Spleen (tissue), 11 donors: ENCODE data around the gene TPPP. TPM values are rescaled to one million over a fixed set of nuclear protein-coding genes. Genes with fewer than 3 reads are reported as not detected.

Experiments used
- DNase-seq: peaks from one replicate; pipeline ENCODE4 v3.0.0-alpha.2; 2020
- H3K27ac ChIP-seq, 8 donors: fragments of 200-600 bp; sonication (generic) in 7 of 8; 1 replicate in 4 of 8; 2 replicates in 4 of 8; pipeline versions ENCODE4 v1.5.0 to v1.8.0; 2016 to 2021; ENCODE audit warnings: inconsistent platforms in 4 of 8, mild to moderate bottlenecking in 4 of 8, moderate library complexity in 1 of 8
- H3K27me3 ChIP-seq, 7 donors: fragments of 200-600 bp; sonication (generic) in 6 of 7; replicated peaks in 1 of 7; 1 replicate in 4 of 7; 2 replicates in 3 of 7; pipeline versions ENCODE4 v1.5.0 to v1.8.0; 2016 to 2021; ENCODE audit warnings: inconsistent platforms in 3 of 7, mild to moderate bottlenecking in 1 of 7
- H3K36me3 ChIP-seq, 6 donors: fragments of 200-600 bp; sonication (generic) in 5 of 6; 1 replicate in 4 of 6; 2 replicates in 2 of 6; pipeline versions ENCODE4 v1.5.0 to v1.8.0; 2016 to 2021; ENCODE audit warnings: inconsistent platforms in 2 of 6
- H3K4me1 ChIP-seq, 6 donors: fragments of 200-600 bp; sonication (generic) in 5 of 6; 1 replicate in 3 of 6; 2 replicates in 3 of 6; pipeline versions ENCODE4 v1.5.0 to v1.8.0; 2016 to 2021; ENCODE audit warnings: inconsistent platforms in 3 of 6
- H3K4me3 ChIP-seq, 8 donors: fragments of 200-600 bp; sonication (generic) in 7 of 8; 1 replicate in 4 of 8; 2 replicates in 4 of 8; pipeline versions ENCODE4 v1.5.0 to v1.8.0; 2016 to 2021; ENCODE audit warnings: inconsistent platforms in 4 of 8, mild to moderate bottlenecking in 4 of 8, moderate library complexity in 2 of 8
- H3K9me3 ChIP-seq, 8 donors: fragments of 200-600 bp; sonication (generic) in 7 of 8; 1 replicate in 4 of 8; 2 replicates in 4 of 8; pipeline versions ENCODE4 v1.5.0 to v1.8.0; 2016 to 2021; ENCODE audit warnings: inconsistent platforms in 4 of 8
- POLR2A ChIP-seq, 3 donors: fragments of 450-650 bp; IDR thresholded peaks; one replicate each; pipeline ENCODE4 v1.5.1; 2017; ENCODE audit warnings: antibody characterized with exemption in 3 of 3, mild to moderate bottlenecking in 1 of 3
- POLR2AphosphoS5 ChIP-seq, 3 donors: sonication (generic); formaldehyde crosslinking; IDR thresholded peaks; one replicate each; pipeline ENCODE4 v1.5.1; 2017; ENCODE audit warnings: antibody characterized with exemption in 3 of 3
- WGBS, 5 donors: extraction: QIAGEN DNeasy Blood & Tissue Kit in 3 of 5; methylation state at CpG; one replicate each; pipeline versions ENCODE4 v1.1.5 to v1.1.7; 2013 to 2018; 5-methylcytosine and 5-hydroxymethylcytosine counted together
- intact Hi-C: fragments of 100-400 bp; cut with DNase I; formaldehyde crosslinking; loops from one replicate; pipeline ENCODE4 v1.15.0; 2023; ENCODE audit warnings: low total_unique reads
- polyA plus RNA-seq, 3 donors: library from polyadenylated mRNA; stranded (reverse); fragments of 200-250 nt; gene quantifications; one replicate each; pipeline ENCODE4 v1.2.1, GENCODE V29; 2013
- total RNA-seq, 7 donors: library from RNA; depleted of rRNA in 3 of 7; stranded (reverse); fragments of >200 nt in 3 of 7; fragmentation: NEBNext Ultra II Directional in 4 of 7; extraction: Animal tissue kit (Norgen Biotek cat#: 25700) in 4 of 7; gene quantifications; one replicate each; pipeline versions ENCODE4 v1.1.0 to v1.2.1, GENCODE V29; 2016 to 2021
- TF ChIP-seq, protein P1 (sequence below), 11 experiments: fragments of 200-600 bp in 7 of 11; fragments of 450-650 bp in 4 of 11; sonication (generic) in 4 of 11; IDR thresholded peaks in 8 of 11; conservative IDR thresholded peaks in 3 of 11; 1 replicate in 7 of 11; 2 replicates in 4 of 11; pipeline versions ENCODE4 v1.4.0 to v1.8.0; 2016 to 2021; ENCODE audit warnings: antibody characterized with exemption in 11 of 11, inconsistent platforms in 4 of 11, mild to moderate bottlenecking in 1 of 11
- donor health status: healthy with polysubstance abuse.
- donor health status: DM: no; HTN: no; CAD: no; lungs with moderate emphysema.
- donor health status: DM: no; HTN: no; CAD: no.
- donor health status: Bipolar disorder and iron deficiency.
- donor health status: healthy.
- donor health status: DM: no; HTN: no; CAD: no.
- donor health status: DM: yes; HTN: yes; CAD: no.

The TPPP gene
- total and polyA plus RNA-seq, 10 donors, result 0.30 to 12.2 (median 3.9) TPM

DNA sequence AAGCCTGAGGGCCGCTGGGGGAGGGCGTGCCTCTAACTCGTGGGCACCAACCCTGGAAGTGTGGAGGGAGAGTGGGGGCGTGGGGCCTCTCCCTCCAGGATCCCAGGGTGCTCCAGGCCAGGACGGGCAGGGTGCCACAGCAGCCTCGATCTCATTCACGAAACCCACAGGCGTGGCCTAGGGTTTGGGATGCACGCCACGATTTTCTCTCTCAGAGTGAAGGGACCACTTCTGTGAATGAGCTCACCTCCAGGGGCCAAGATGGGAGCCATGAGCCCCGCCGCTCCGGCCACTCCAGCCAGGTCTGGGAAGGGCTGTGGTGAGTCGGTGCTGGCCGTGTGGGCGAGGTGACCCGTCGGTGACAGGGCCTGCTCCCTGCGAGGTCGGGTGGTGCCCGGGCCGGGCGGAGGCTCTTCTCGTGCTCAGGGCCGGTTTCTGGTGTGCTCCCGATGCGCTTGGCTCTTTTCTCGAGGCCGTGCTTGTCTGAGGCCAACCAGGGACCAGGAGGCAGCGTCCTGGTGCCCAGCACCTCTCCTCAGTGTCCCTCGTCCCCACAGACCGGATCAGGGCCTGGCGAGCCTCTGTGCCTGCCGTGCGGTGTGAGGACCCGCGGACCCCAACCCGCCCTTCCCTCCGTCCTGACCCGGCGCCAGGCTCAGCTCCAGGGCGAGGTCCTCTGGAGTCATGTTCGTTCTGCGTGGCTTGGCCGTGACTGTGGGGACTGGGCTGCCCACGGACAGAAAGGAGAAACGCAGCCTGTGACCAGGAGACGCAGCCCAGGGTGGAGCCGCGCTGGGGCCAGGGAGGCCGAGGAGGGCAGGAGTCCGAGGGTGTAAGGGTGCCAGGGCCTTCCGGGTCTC, 31.0 kb downstream of the TPPP start:
- Histone ChIP-seq H3K9me3 (peaks cover 0 to 8% (median 0%) of the 10 kb centered on the region in 8 donors), H3K36me3 (peaks cover 0 to 95% (median 38%) of the 10 kb centered on the region in 6 donors), H3K4me3 (no peak overlapping the region), H3K27ac (no peak overlapping the region), H3K4me1 (no peaks in the 10 kb centered on the region), H3K27me3 (no peaks in the 10 kb centered on the region)
- 95 to 98% (median 96%) methylated on average over 52 to 53 of the region's 53 CpGs for WGBS, 5 donors
- TF ChIP-seq POLR2A (IDR thresholded peaks at IDR 0.05), result no peak
- TF ChIP-seq POLR2AphosphoS5 (IDR thresholded peaks at IDR 0.05), result no peak
- TF ChIP-seq, protein P1, sequence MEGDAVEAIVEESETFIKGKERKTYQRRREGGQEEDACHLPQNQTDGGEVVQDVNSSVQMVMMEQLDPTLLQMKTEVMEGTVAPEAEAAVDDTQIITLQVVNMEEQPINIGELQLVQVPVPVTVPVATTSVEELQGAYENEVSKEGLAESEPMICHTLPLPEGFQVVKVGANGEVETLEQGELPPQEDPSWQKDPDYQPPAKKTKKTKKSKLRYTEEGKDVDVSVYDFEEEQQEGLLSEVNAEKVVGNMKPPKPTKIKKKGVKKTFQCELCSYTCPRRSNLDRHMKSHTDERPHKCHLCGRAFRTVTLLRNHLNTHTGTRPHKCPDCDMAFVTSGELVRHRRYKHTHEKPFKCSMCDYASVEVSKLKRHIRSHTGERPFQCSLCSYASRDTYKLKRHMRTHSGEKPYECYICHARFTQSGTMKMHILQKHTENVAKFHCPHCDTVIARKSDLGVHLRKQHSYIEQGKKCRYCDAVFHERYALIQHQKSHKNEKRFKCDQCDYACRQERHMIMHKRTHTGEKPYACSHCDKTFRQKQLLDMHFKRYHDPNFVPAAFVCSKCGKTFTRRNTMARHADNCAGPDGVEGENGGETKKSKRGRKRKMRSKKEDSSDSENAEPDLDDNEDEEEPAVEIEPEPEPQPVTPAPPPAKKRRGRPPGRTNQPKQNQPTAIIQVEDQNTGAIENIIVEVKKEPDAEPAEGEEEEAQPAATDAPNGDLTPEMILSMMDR (IDR thresholded peaks at IDR 0.05 in 8 of 11, conservative IDR thresholded peaks at IDR 0.05 in 3 of 11), result no peak
- peak; percentile 59 for DNase-seq
- intact Hi-C loops, result no loop called here

DNA sequence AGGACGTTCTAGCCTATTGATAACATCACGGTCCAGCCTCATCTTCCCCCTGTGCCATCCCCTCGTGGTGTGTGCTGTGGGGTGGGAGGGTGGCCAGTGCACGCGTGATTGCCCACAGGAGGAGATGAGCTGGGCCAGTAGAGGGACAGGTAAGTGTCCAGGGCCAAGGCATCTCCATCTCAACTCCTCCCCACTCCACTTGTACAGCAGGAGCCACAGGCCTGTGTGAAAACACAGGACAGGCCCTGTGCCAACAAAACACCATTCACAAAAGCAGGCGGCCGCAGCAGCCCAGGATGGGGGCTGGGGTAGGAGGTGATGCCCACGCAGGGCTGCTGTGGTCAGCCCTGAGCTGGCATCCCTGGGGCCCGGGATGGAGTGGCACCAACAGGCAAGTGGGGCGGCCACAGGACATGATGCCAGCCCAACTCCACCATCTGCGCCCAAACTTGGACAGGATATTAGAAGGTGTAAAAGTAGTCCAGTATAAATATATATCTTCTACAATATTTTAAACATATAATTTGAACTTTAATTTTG, 32.6 kb downstream of the TPPP start:
- peaks cover 0 to 8% (median 0%) of the 10 kb centered on the region in 8 donors for H3K9me3 ChIP-seq
- H3K27me3 ChIP-seq, result no peaks in the 10 kb centered on the region
- WGBS, 5 donors, result 94 to 99% (median 97%) methylated on average over 11 of the region's 11 CpGs
- H3K36me3 ChIP-seq, result peaks cover 0 to 94% (median 36%) of the 10 kb centered on the region in 6 donors
- DNase-seq, result peak; percentile 58
- no peaks in the 10 kb centered on the region for H3K4me1 ChIP-seq
- TF ChIP-seq, protein P1 (IDR thresholded peaks at IDR 0.05 in 8 of 11, conservative IDR thresholded peaks at IDR 0.05 in 3 of 11), result no peak
- TF ChIP-seq POLR2AphosphoS5 (IDR thresholded peaks at IDR 0.05), result peak in 1 of 3 donors; percentile 11
- intact Hi-C loops, result no loop called here
- no peak overlapping the region for H3K27ac ChIP-seq
- no peak overlapping the region for H3K4me3 ChIP-seq

DNA sequence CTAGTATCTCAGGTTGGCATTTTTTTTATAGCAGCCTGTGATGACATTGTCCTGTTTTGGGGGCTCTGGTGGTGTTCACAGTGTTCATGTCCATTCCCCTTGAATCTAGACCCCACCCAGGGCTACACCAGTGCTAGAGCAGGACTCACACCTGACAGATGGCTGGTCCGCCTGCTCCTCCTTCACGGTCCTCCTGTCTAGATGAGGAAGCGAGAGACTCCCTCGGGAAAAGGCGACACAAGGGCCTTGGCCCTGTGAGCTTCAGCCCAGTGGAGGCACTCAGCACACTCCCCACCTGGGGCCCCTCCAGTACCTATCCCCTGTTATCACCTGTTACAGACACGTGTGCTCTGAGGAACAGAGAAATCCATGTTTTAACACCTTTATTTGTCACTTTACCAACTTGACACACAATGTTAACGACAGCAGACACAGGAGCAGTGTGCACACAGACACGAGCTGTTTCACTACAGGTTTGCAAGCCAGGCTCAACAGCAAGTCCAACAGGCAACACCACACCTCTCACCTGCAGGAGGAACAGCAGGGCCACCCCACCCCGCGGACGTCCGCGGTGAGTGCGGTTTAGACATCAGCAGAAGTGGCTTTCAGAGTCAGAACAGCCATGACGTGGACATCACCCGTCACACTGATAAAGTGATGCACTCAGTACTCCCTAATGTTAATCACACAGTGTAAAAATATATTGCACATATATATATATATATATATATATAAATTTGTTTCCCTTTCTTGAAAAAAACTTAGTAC, 33.5 kb downstream of the TPPP start:
- WGBS, 5 donors, result 91 to 96% (median 94%) methylated on average over 16 of the region's 16 CpGs
- peaks cover 0 to 94% (median 32%) of the 10 kb centered on the region in 6 donors for H3K36me3 ChIP-seq
- no peak for DNase-seq

More for the DNA sequence above, 33.5 kb downstream of the TPPP start:
- H3K27me3 ChIP-seq, result no peaks in the 10 kb centered on the region
- TF ChIP-seq POLR2AphosphoS5 (IDR thresholded peaks at IDR 0.05) (no peak), POLR2A (IDR thresholded peaks at IDR 0.05) (no peak)
- TF ChIP-seq, protein P1 (IDR thresholded peaks at IDR 0.05 in 8 of 11, conservative IDR thresholded peaks at IDR 0.05 in 3 of 11), result no peak
- no peaks in the 10 kb centered on the region for H3K4me1 ChIP-seq
- peaks cover 0 to 8% (median 0%) of the 10 kb centered on the region in 8 donors for H3K9me3 ChIP-seq
- no peak overlapping the region for H3K4me3 ChIP-seq
- H3K27ac ChIP-seq, result no peak overlapping the region
- intact Hi-C loops, result no loop called here
